ENCODE measurements around the gene GREB1. TPM values are rescaled to one million over a fixed set of nuclear protein-coding genes. Genes with fewer than 3 reads are reported as not detected.

Gene GREB1
- total and polyA plus RNA-seq, 2 of the 4 experiments (the other 2 are of a cell fraction), result 0.05 TPM; not detected in 1

- no peak overlapping the region for H2BK15ac ChIP-seq (ENCODE audit: low read depth, low read length)
- BruUV-seq (replicated peaks), result no TSS peak
- ChIA-PET POLR2A (ENCODE audit: unreplicated experiment) (no interaction called here), CTCF (interaction anchor here (0.9 kb wide), 1 partner anchor 10 kb away, joined by 3 read pairs; no protein-coding TSS in a partner anchor)
- DNase-seq, result no peak
- no peaks in the 10 kb centered on the region for H4K20me1 ChIP-seq (ENCODE audit: insufficient read depth, low read length)
- no peak overlapping the region for H3K18ac ChIP-seq (ENCODE audit: low read depth, low read length)
- no peak overlapping the region for H2BK20ac ChIP-seq (ENCODE audit: low read depth, low read length)
- dilution Hi-C loops (cut with HindIII; ENCODE audit: low sequenced_read_pairs, unreplicated experiment) (no loop called here), in situ Hi-C loops (cut with MboI; ENCODE audit: low sequenced_read_pairs) (no loop called here), intact Hi-C loops (cut with micrococcal nuclease) (no loop called here)
- H3K23ac ChIP-seq (ENCODE audit: low read depth, low read length), result no peak overlapping the region
- H2AK9ac ChIP-seq (replicated peaks; ENCODE audit: low read depth, low read length, poor library complexity), result peak overlapping the region; percentile 55
- no peak overlapping the region for H2AFZ ChIP-seq (replicated peaks; ENCODE audit: low read length, poor library complexity)
- no peak overlapping the region for H3K56ac ChIP-seq (ENCODE audit: extremely low read depth, insufficient read depth, low read length)
- no peak overlapping the region for H2BK120ac ChIP-seq (ENCODE audit: low read depth, low read length)
- H3K9ac ChIP-seq (ENCODE audit: low read depth, low read length), result no peak overlapping the region
- no peak overlapping the region for H2AK5ac ChIP-seq (ENCODE audit: low read depth, low read length)
- no peak overlapping the region for H3K27ac ChIP-seq (ENCODE audit: insufficient read depth, low read length)
- TF ChIP-seq CHD1 (IDR thresholded peaks at IDR 0.05; ENCODE audit: low read depth, low read length) (no peak), MAFK (IDR thresholded peaks at IDR 0.05; ENCODE audit: low read depth, low read length) (no peak), ELK1 (IDR thresholded peaks at IDR 0.05; ENCODE audit: borderline replicate concordance, low read depth, low read length) (no peak), CTCF (conservative IDR thresholded peaks at IDR 0.05; ENCODE audit: low read depth, low read length) (no peak), POLR2A (IDR thresholded peaks at IDR 0.05; ENCODE audit: low read depth, low read length) (no peak), MAZ (IDR thresholded peaks at IDR 0.05; ENCODE audit: borderline replicate concordance, low read depth, low read length) (no peak), NFE2L2 (IDR thresholded peaks at IDR 0.05; ENCODE audit: low read depth, low read length) (no peak), RFX5 (IDR thresholded peaks at IDR 0.05; ENCODE audit: low read depth, low read length) (no peak), FOS (IDR thresholded peaks at IDR 0.05; ENCODE audit: low read depth, low read length) (no peak)
- H4K91ac ChIP-seq (ENCODE audit: insufficient read depth, low read depth, low read length), result no peak overlapping the region
- no peaks in the 10 kb centered on the region for H3K79me1 ChIP-seq (ENCODE audit: low read depth in 1 of 2, low read length in 2 of 2)
- no peaks in the 10 kb centered on the region for H3K36me3 ChIP-seq (ENCODE audit: control insufficient read depth, insufficient read depth, low read length)
- ATAC-seq (ENCODE audit: low read depth), result no peak
- H4K5ac ChIP-seq (ENCODE audit: low read depth, low read length), result no peak overlapping the region
- no peak overlapping the region for H4K8ac ChIP-seq (ENCODE audit: low read depth in 2 of 2, low read length in 2 of 2)
- 80% methylated on average over 1 of the region's 11 CpGs; no CpG with 5 or more reads in 1 of the 2 experiments for WGBS, 2 experiments (ENCODE audit: extremely low coverage in 2 of 2, insufficient read length in 1 of 2)
- H3K4me2 ChIP-seq (ENCODE audit: low read depth, low read length), result no peak overlapping the region
- H3K14ac ChIP-seq (replicated peaks; ENCODE audit: low read depth, low read length), result no peak overlapping the region
- peaks cover 48% of the 10 kb centered on the region for H3K27me3 ChIP-seq (ENCODE audit: control insufficient read depth, insufficient read depth, low read length)
- no peak overlapping the region for H3K4ac ChIP-seq (ENCODE audit: low read depth, low read length)
- no peaks in the 10 kb centered on the region for H3K9me1 ChIP-seq (ENCODE audit: insufficient read depth, low read length)
- H3K9me3 ChIP-seq (ENCODE audit: control insufficient read depth, insufficient read depth, low read length), result no peaks in the 10 kb centered on the region
- H3K4me3 ChIP-seq (ENCODE audit: insufficient read depth, low read depth, low read length), result no peak overlapping the region
- H3K4me1 ChIP-seq (ENCODE audit: control insufficient read depth, insufficient read depth, low read length), result no peaks in the 10 kb centered on the region
- H2BK5ac ChIP-seq (ENCODE audit: low read depth, low read length, poor library complexity, severe bottlenecking), result no peak overlapping the region
Measured at GRCh38 chr2:11543337-11544216, 9.7 kb downstream of the GREB1 start.

All from IMR-90 (cell line).